Measurements from ENCODE around the gene IL31RA. TPM values are rescaled to one million over a fixed set of nuclear protein-coding genes. Genes with fewer than 3 reads are reported as not detected.

Gene IL31RA
- total RNA-seq, 4 donors from 2014 or later = 0.17 to 0.29 TPM; not detected in 2

DNA sequence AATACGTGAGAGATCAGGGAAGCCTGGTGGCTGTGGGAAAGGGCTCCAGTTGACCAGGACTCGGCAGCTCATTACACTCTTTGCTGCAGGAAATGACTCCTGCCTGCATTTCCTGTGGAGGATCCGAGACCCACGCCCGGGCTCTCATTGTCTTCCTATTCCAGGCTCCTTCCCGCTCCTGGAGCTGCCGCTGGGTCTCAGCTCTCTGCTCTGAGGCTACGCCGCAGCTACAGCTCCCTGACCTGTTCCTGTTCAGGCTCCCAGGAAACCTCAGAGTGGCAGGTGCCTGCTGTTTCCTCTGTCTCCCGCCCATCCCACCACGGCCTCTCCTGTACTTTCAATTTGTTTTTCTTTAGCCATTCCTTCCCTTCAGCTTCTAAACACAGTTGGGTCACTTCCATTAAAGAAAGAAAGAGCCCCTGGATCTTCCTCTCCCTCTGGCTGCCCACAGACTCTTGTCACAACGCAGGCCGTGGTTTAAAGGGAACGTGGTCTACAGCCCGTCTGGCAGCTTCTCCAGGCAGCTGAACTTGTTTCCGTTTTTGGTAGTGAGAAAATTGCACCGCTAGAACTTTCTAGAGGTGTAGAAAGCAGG is 72.1 kb downstream of the IL31RA start:
- H3K36me3 ChIP-seq = no peaks in the 10 kb centered on the region
- H3K9me3 ChIP-seq = no peaks in the 10 kb centered on the region
- peaks cover 0 to 5% (median 0%) of the 10 kb centered on the region in 4 donors for H3K27me3 ChIP-seq
- WGBS = 61% methylated on average over 16 of the region's 17 CpGs
- H3K4me3 ChIP-seq = peak overlapping the region; percentile 37 to 53 (median 38)
- TF ChIP-seq CTCF (IDR thresholded peaks at IDR 0.05) = no peak
- no peak for TF ChIP-seq POLR2AphosphoS5 (IDR thresholded peaks at IDR 0.05)
- no peak for TF ChIP-seq EP300 (IDR thresholded peaks at IDR 0.05)
- TF ChIP-seq POLR2A (IDR thresholded peaks at IDR 0.05; ENCODE audit: low read depth) = no peak
- peak; percentile 91 for DNase-seq (ENCODE audit: extremely low spot score)
- H3K27ac ChIP-seq (replicated peaks in 1 of 4) = peak overlapping the region in 3 of 4 donors; percentile 17 to 46 (median 21)
- H3K4me1 ChIP-seq = peaks cover 0 to 4% (median 2%) of the 10 kb centered on the region in 4 donors
- intact Hi-C loops (cut with DNase I) = no loop called here

DNA sequence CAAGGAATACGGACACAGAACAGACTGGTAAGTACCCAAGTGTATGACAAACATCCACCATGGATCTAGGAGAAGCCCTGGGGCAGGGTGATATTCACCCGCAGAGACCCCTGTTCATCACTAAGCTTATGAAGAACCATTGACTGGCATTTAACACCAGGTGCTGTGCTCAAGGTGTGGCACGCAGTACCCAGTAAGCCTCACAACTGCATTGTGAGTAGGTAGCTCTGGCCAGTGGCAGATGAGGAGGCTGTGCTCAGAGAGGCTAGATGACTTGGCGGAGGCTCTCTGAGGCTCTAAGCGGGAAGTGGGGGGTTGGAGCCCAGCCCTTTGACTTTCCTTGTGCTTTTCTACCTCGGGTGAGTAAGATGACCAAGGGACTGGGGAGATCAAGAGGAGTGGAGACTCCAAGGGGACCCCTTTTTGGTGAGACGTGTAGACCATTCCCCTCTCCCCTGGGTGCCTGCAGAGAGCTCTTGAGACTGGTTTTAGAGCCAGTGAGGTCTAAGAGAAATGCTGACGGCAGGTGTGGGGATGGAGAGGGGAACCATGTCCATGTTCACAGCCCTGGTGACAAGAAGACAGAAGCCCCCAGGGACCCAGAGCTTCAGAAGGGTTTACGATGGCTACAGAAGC is 72.8 kb downstream of the IL31RA start:
- Histone ChIP-seq H3K9me3 (no peaks in the 10 kb centered on the region), H3K36me3 (no peaks in the 10 kb centered on the region), H3K27ac (replicated peaks in 1 of 4) (no peak overlapping the region), H3K4me1 (peaks cover 0 to 4% (median 2%) of the 10 kb centered on the region in 4 donors), H3K27me3 (peaks cover 0 to 5% (median 0%) of the 10 kb centered on the region in 4 donors), H3K4me3 (peak overlapping the region in 2 of 4 donors; percentile 38)
- no peak for DNase-seq (ENCODE audit: extremely low spot score)
- WGBS = 93% methylated on average over 9 of the region's 9 CpGs
- TF ChIP-seq CTCF (IDR thresholded peaks at IDR 0.05) = no peak
- no peak for TF ChIP-seq POLR2A (IDR thresholded peaks at IDR 0.05; ENCODE audit: low read depth)
- no peak for TF ChIP-seq POLR2AphosphoS5 (IDR thresholded peaks at IDR 0.05)
- no peak for TF ChIP-seq EP300 (IDR thresholded peaks at IDR 0.05)
- intact Hi-C loops (cut with DNase I) = no loop called here

DNA sequence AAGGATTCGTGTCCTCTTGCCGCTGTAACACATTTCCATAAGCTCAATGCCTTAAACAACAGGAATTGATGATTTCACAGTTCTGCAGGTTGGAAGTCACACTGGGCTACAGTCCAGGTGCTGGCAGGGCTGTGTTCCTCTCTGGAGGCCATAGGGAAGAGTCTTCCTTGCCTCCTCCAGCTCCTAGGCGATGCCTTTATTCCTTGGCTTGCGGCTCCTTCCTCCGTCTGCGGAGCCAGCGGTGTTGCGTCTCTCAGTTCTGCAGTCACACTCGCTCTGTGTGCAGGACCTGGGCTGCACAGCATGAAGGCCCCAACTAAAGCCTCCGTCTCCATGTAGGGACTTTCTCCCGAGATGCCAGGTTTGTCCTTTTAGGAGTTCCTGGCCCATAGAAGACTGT is 73.6 kb downstream of the IL31RA start:
- intact Hi-C loops (cut with DNase I) = no loop called here
- H3K27ac ChIP-seq (replicated peaks in 1 of 4) = no peak overlapping the region
- H3K36me3 ChIP-seq = no peaks in the 10 kb centered on the region
- H3K9me3 ChIP-seq = no peaks in the 10 kb centered on the region
- peaks cover 0 to 4% (median 2%) of the 10 kb centered on the region in 4 donors for H3K4me1 ChIP-seq
- no peak for DNase-seq (ENCODE audit: extremely low spot score)
- no peak for TF ChIP-seq CTCF (IDR thresholded peaks at IDR 0.05)
- TF ChIP-seq POLR2AphosphoS5 (IDR thresholded peaks at IDR 0.05) = no peak
- TF ChIP-seq EP300 (IDR thresholded peaks at IDR 0.05) = no peak
- no peak for TF ChIP-seq POLR2A (IDR thresholded peaks at IDR 0.05; ENCODE audit: low read depth)
- 88% methylated on average over 11 of the region's 11 CpGs for WGBS
- no peak overlapping the region for H3K4me3 ChIP-seq
- peaks cover 0 to 5% (median 0%) of the 10 kb centered on the region in 4 donors for H3K27me3 ChIP-seq

DNA sequence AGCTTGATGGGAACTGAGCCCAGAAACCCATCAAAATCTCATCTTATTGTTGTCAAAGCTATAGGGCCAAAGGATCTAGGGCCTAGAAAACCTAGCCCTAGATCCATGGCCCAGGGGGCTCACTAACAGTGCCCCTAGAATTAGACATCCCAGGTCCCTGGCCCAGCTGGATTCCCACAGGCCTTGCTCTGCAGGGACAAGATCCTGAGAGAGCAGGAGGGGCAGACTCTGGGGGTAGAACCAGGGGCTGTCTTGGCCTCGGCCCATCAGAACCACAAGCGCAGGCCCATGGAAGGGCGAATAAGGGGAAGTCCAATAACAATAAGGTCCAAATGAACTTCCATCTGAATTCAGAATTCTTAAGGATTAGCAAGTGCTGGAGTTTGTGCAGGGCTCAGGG is 74.0 kb downstream of the IL31RA start:
- no peak for DNase-seq (ENCODE audit: extremely low spot score)
- WGBS = 97% methylated on average over 3 of the region's 3 CpGs
- TF ChIP-seq POLR2A (IDR thresholded peaks at IDR 0.05; ENCODE audit: low read depth) (no peak), EP300 (IDR thresholded peaks at IDR 0.05) (no peak), POLR2AphosphoS5 (IDR thresholded peaks at IDR 0.05) (no peak), CTCF (IDR thresholded peaks at IDR 0.05) (no peak)
- Histone ChIP-seq H3K9me3 (no peaks in the 10 kb centered on the region), H3K4me1 (peaks cover 0 to 4% (median 2%) of the 10 kb centered on the region in 4 donors), H3K36me3 (no peaks in the 10 kb centered on the region), H3K4me3 (no peak overlapping the region), H3K27me3 (peaks cover 0 to 5% (median 0%) of the 10 kb centered on the region in 4 donors), H3K27ac (replicated peaks in 1 of 4) (no peak overlapping the region)
- intact Hi-C loops (cut with DNase I) = no loop called here
